ENCODE measurements around the gene OTULINL.

Gene OTULINL

GRCh38 chr5:14534773-14535172, 46.8 kb upstream of the OTULINL start (continued):
- TF ChIP-seq, protein P1, sequence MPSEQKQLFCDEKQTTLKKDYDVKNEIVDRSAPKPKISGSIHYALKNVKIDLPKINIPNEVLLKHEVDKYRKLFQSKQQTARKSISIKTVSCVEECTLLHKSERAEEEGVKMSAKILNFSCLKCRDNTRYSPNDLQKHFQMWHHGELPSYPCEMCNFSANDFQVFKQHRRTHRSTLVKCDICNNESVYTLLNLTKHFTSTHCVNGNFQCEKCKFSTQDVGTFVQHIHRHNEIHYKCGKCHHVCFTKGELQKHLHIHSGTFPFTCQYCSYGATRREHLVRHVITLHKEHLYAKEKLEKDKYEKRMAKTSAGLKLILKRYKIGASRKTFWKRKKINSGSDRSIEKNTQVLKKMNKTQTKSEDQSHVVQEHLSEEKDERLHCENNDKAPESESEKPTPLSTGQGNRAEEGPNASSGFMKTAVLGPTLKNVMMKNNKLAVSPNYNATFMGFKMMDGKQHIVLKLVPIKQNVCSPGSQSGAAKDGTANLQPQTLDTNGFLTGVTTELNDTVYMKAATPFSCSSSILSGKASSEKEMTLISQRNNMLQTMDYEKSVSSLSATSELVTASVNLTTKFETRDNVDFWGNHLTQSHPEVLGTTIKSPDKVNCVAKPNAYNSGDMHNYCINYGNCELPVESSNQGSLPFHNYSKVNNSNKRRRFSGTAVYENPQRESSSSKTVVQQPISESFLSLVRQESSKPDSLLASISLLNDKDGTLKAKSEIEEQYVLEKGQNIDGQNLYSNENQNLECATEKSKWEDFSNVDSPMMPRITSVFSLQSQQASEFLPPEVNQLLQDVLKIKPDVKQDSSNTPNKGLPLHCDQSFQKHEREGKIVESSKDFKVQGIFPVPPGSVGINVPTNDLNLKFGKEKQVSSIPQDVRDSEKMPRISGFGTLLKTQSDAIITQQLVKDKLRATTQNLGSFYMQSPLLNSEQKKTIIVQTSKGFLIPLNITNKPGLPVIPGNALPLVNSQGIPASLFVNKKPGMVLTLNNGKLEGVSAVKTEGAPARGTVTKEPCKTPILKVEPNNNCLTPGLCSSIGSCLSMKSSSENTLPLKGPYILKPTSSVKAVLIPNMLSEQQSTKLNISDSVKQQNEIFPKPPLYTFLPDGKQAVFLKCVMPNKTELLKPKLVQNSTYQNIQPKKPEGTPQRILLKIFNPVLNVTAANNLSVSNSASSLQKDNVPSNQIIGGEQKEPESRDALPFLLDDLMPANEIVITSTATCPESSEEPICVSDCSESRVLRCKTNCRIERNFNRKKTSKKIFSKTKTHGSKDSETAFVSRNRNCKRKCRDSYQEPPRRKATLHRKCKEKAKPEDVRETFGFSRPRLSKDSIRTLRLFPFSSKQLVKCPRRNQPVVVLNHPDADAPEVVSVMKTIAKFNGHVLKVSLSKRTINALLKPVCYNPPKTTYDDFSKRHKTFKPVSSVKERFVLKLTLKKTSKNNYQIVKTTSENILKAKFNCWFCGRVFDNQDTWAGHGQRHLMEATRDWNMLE (tag by site-specific recombination; conservative IDR thresholded peaks at IDR 0.05; ENCODE audit: low read depth): no peak
- TF ChIP-seq ZNF311 (tag by site-specific recombination; IDR thresholded peaks at IDR 0.05; ENCODE audit: borderline replicate concordance) (no peak), ZNF221 (tag by site-specific recombination; IDR thresholded peaks at IDR 0.05; ENCODE audit: borderline replicate concordance) (no peak)

DNA sequence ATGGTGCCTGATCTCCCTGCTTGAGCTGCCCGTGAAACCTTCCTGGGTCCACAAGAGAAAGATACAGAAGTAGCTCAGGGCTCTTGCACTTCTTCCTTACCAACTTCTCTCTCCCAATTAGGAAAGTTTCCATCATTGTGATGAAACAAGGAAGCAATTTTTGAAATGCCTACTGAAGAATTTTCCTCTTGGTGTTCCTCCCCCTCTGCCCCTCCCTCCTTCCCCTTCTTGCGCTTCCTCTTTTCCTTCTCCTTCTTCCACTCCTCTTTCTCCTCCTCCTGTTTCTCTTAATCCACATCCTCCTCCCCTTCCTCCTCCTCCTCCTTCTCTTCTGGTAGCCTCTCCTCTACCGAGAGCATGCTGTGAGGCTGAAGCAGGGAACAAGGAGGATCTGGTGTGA, 36.3 kb upstream of the OTULINL start:
- H3K27ac ChIP-seq (ENCODE audit: extremely low read depth, low read depth, low read length): no peak overlapping the region
- no peaks in the 10 kb centered on the region for H3K36me3 ChIP-seq (ENCODE audit: control insufficient read depth in 2 of 2, insufficient read depth in 1 of 2, low read length in 2 of 2)
- CTCF ChIA-PET: no interaction called here
- no peaks in the 10 kb centered on the region; the same call in 1 of the 2 replicates for H3K9me3 ChIP-seq (ENCODE audit: control insufficient read depth, insufficient read depth, low read depth, low read length)
- POLR2A ChIA-PET: no interaction called here
- TF ChIP-seq ZNF19 (tag by site-specific recombination; IDR thresholded peaks at IDR 0.05; ENCODE audit: low read depth): no peak
- no peak for TF ChIP-seq ELK4 (IDR thresholded peaks at IDR 0.05; ENCODE audit: borderline replicate concordance, low read depth, low read length)
- TF ChIP-seq ZNF18 (tag by site-specific recombination; IDR thresholded peaks at IDR 0.05): no peak
- H3K4me1 ChIP-seq (ENCODE audit: control insufficient read depth, insufficient read depth, low read length): no peaks in the 10 kb centered on the region
- no peak overlapping the region for H3K4me3 ChIP-seq (ENCODE audit: low read depth, low read length)

GRCh38 chr5:14545862-14546261, 35.7 kb upstream of the OTULINL start:
- CTCF ChIA-PET: no interaction called here
- Histone ChIP-seq H3K4me1 (ENCODE audit: control insufficient read depth, insufficient read depth, low read length) (no peaks in the 10 kb centered on the region), H3K27ac (ENCODE audit: extremely low read depth, low read depth, low read length) (no peak overlapping the region), H3K4me3 (ENCODE audit: low read depth, low read length) (no peak overlapping the region), H3K36me3 (ENCODE audit: control insufficient read depth in 2 of 2, insufficient read depth in 1 of 2, low read length in 2 of 2) (no peaks in the 10 kb centered on the region), H3K9me3 (ENCODE audit: control insufficient read depth, insufficient read depth, low read depth, low read length) (no peaks in the 10 kb centered on the region; the same call in 1 of the 2 replicates)
- TF ChIP-seq SP2 (tag by site-specific recombination; IDR thresholded peaks at IDR 0.05): no peak
- TF ChIP-seq ZNF292 (tag by site-specific recombination; IDR thresholded peaks at IDR 0.05; ENCODE audit: borderline replicate concordance, low read depth): no peak
- no peak for TF ChIP-seq ZNF654 (tag by site-specific recombination; IDR thresholded peaks at IDR 0.05; ENCODE audit: low read depth)
- TF ChIP-seq GFI1B (tag by site-specific recombination; IDR thresholded peaks at IDR 0.05): no peak
- TF ChIP-seq MYNN (tag by site-specific recombination; IDR thresholded peaks at IDR 0.05; ENCODE audit: borderline replicate concordance): no peak
- TF ChIP-seq AEBP2 (tag by site-specific recombination; IDR thresholded peaks at IDR 0.05; ENCODE audit: borderline replicate concordance): no peak
- no peak for TF ChIP-seq ZBTB6 (tag by site-specific recombination; IDR thresholded peaks at IDR 0.05)
- no peak for TF ChIP-seq ZFP3 (tag by site-specific recombination; IDR thresholded peaks at IDR 0.05; ENCODE audit: low read depth)
- no peak for TF ChIP-seq ZNF544 (tag by site-specific recombination; IDR thresholded peaks at IDR 0.05)
- no peak for TF ChIP-seq ZNF521 (tag by site-specific recombination; IDR thresholded peaks at IDR 0.05)
- TF ChIP-seq ZNF501 (tag by site-specific recombination; IDR thresholded peaks at IDR 0.05): no peak
- no peak for TF ChIP-seq ZNF530 (tag by site-specific recombination; IDR thresholded peaks at IDR 0.05; ENCODE audit: low read depth)
- no peak for TF ChIP-seq ZNF629 (tag by site-specific recombination; IDR thresholded peaks at IDR 0.05)
- TF ChIP-seq ZNF621 (tag by site-specific recombination; IDR thresholded peaks at IDR 0.05): no peak
- POLR2A ChIA-PET: no interaction called here
